ENCODE measurements around the gene CMTM8.

Gene CMTM8

DNA sequence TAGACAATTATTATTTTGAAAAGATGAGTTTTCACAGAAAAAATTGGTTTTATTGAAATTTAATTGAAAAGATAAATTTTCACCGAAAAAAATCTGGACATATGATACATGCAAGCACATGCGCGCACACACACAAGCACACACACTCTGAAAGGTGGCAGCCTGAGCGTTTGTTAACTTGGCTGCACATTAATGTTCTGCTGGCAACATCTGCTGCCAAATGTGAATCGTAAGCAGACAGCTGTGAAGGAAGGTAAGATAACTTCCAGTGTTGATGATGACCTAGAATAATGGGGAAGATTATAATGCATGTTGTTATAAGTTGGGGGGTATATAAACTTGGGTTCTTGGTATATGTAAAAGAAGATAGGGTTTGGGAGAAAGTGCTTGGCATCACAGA, 134.8 kb downstream of the CMTM8 start:
- POLR2A ChIA-PET, result no interaction called here

GRCh38 chr3:32373844-32374243, 135.4 kb downstream of the CMTM8 start:
- no peak overlapping the region for H3K4me3 ChIP-seq (ENCODE audit: low read depth, low read length)
- no peak for TF ChIP-seq CTCF (IDR thresholded peaks at IDR 0.05; ENCODE audit: insufficient read depth, low read length, missing control alignments)
- POLR2A ChIA-PET, result no interaction called here
- CTCF ChIA-PET, result interaction anchor here (0.8 to 8.3 kb wide), 16 partner anchors 8 to 199 kb away, joined by 3 to 184 read pairs (median 6); partner anchors contain the start of gene CMTM7
- no peak for DNase-seq (ENCODE audit: low read depth, low spot score)

More for the DNA sequence above, 134.8 kb downstream of the CMTM8 start:
- no peak overlapping the region for H3K4me3 ChIP-seq (ENCODE audit: low read depth, low read length)
- TF ChIP-seq CTCF (IDR thresholded peaks at IDR 0.05; ENCODE audit: insufficient read depth, low read length, missing control alignments), result no peak
- CTCF ChIA-PET, result interaction anchor here (0.8 to 8.3 kb wide), 9 partner anchors 8 to 100 kb away, joined by 3 to 184 read pairs (median 20); partner anchors contain the start of gene CMTM7
- DNase-seq (ENCODE audit: low read depth, low spot score), result no peak

- ChIA-PET POLR2A (no interaction called here), CTCF (interaction anchor here (0.8 to 8.3 kb wide), 33 partner anchors 9 to 309 kb away, joined by 3 to 184 read pairs (median 5); partner anchors contain the start of gene CMTM7)
- peak; percentile 34 for DNase-seq (ENCODE audit: low read depth, low spot score)
- no peak overlapping the region for H3K4me3 ChIP-seq (ENCODE audit: low read depth, low read length)
- peak; percentile 56 for TF ChIP-seq CTCF (IDR thresholded peaks at IDR 0.05; ENCODE audit: insufficient read depth, low read length, missing control alignments)
Observed at GRCh38 chr3:32374788-32375595, 136.5 kb downstream of the CMTM8 start.

DNA sequence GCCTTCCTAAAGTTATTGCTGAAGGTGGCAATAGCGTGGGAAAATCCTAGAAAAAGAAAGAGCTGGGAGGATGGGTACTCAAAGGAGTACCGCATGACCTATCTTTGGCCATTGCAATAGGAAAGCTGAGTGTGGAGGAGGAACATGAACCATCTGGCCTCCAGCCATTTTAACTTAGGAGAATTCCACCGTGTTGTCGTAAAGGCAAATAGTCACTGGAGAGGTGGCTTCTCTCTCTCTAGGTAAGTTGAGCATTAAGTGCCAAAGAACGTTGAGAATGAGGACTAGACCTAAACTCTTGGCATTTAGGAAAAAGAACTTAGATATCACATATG, 137.1 kb downstream of the CMTM8 start:
- ChIA-PET CTCF (interaction anchor here (0.8 to 8.3 kb wide), 25 partner anchors 10 to 308 kb away, joined by 3 to 184 read pairs (median 6); partner anchors contain the start of gene CMTM7), POLR2A (no interaction called here)
- H3K4me3 ChIP-seq (ENCODE audit: low read depth, low read length), result no peak overlapping the region
- DNase-seq (ENCODE audit: low read depth, low spot score), result no peak
- no peak for TF ChIP-seq CTCF (IDR thresholded peaks at IDR 0.05; ENCODE audit: insufficient read depth, low read length, missing control alignments)

DNA sequence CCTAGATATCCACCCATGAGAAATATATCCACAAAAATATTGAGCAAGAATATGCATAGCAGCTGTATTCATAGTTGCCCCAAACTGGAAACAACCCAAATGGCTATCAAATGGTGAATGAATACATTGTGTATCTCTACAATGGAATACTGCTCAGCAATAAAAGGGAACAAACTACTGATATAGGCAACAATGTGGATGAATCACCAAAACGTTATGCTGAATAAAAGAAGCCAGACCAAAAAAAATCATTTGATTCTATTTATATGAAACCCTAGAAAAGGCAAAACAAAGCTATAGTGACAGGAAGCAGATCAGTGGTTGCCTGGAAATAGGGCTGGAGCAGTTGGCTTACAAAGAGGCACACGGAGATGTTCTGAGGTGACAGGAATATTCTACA, 137.6 kb downstream of the CMTM8 start:
- CTCF ChIA-PET, result interaction anchor here (0.9 to 8.3 kb wide), 28 partner anchors 8 to 289 kb away, joined by 3 to 184 read pairs (median 6); partner anchors contain the start of gene CMTM7
- no peak for DNase-seq (ENCODE audit: low read depth, low spot score)
- TF ChIP-seq CTCF (IDR thresholded peaks at IDR 0.05; ENCODE audit: insufficient read depth, low read length, missing control alignments), result no peak
- H3K4me3 ChIP-seq (ENCODE audit: low read depth, low read length), result no peak overlapping the region
- POLR2A ChIA-PET, result interaction anchor here (0.6 kb wide), 1 partner anchor 115 kb away, joined by 3 read pairs; no protein-coding TSS in a partner anchor

DNA sequence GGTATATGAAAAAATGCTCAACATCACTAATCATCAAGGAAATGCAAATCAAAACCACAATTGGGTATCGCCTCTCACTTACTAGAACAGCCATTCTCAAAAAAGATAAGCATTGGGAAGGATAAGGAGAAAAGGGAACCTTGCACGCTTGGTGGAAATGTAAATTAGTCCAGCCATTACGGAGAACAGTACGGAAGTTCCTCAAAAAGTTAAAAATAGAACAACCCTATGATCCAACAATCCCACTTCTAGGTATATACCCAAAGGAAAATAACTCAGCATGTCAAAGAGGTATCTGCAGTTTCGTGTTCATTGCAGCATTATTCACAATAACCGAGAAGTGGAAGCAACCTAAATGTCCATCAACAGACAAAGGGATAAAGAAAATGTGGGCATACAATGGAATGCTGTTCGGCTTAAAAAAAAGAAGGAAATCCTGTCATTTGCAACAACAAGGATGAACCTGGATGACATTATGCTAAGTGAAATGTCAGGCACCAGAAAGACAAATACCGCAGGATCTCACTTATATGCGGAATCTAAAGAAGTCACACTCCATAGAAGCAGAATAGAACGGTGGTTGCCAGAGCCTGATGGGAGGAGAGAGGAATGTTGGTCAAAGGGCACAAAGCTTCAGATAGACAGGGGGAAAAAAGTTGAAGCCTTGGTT, 141.5 kb downstream of the CMTM8 start:
- no peak for TF ChIP-seq CTCF (IDR thresholded peaks at IDR 0.05; ENCODE audit: insufficient read depth, low read length, missing control alignments)
- POLR2A ChIA-PET, result no interaction called here
- CTCF ChIA-PET, result interaction anchor here (1.5 kb wide), 1 partner anchor 88 kb away, joined by 4 read pairs; no protein-coding TSS in a partner anchor
- no peak for DNase-seq (ENCODE audit: low read depth, low spot score)
- no peak overlapping the region for H3K4me3 ChIP-seq (ENCODE audit: low read depth, low read length)
